ENCODE measurements around the gene TCTA.
A peak's percentile ranks its signal among the peaks of the same experiment; 100 is the strongest.
"Not testable (repeated sequence)": the region's sequence is repeated elsewhere in the genome, so short reads cannot be mapped to it uniquely, and the experiment has no call there.

Gene TCTA, protein sequence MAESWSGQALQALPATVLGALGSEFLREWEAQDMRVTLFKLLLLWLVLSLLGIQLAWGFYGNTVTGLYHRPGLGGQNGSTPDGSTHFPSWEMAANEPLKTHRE

DNA sequence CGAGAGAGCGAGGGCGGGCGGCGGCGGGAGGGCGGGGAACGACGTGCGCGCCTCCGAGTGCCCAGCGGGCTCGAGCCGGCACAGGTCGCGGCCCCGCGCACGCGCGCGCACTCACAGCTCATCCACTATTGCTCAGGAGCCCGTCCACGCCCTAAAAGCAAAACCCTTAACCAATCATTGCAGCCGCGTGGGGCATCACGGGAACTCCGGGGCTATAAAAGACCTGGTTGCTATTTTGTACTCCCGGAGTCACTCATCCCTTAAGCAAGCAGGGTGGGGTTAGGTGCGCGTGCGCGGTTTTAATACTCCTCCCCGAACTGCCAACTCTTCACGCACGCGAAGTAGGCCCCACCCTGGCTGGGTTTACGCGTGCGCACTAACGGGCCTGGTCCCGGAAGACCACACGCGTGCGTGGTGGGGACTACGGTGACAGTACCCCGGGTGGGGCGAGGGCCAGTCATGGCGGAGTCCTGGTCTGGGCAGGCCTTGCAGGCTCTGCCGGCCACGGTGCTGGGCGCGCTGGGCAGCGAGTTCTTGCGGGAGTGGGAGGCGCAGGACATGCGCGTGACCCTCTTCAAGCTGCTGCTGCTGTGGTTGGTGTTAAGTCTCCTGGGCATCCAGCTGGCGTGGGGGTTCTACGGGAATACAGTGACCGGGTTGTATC is at the start of gene TCTA, which contains the start of gene RHOA:
Gene TCTA, plus strand, starts transcription at position 456 of the 664 bp plus-strand sequence. Its CDS starts 4 bp downstream, at position 460.
Gene RHOA, minus strand, starts transcription at position 9 of the 664 bp plus-strand sequence. CDS start 36,387 bp downstream, outside the sequence.
- DNase-seq (ENCODE audit: low read depth) = peak; percentile 100

DNA sequence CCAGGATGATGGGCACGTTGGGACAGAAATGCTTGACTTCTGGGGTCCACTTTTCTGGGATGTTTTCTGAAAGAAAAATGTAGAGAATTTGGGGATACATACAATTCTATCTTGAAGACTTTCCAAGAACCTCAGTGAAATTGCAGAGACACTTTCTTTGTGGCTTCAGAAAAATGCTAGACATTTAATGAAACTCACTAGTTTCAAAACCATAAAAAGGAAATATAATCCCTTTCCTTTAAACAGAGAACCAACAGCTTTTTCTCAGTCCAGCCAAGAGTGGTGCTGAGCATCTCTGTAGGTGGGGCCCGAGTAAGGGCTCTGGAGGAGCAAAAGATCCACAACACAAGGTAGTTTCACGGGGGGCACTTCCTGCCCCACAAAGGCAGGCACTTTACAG is 49.7 kb upstream of the TCTA start:
- no peak for DNase-seq (ENCODE audit: low read depth)

DNA sequence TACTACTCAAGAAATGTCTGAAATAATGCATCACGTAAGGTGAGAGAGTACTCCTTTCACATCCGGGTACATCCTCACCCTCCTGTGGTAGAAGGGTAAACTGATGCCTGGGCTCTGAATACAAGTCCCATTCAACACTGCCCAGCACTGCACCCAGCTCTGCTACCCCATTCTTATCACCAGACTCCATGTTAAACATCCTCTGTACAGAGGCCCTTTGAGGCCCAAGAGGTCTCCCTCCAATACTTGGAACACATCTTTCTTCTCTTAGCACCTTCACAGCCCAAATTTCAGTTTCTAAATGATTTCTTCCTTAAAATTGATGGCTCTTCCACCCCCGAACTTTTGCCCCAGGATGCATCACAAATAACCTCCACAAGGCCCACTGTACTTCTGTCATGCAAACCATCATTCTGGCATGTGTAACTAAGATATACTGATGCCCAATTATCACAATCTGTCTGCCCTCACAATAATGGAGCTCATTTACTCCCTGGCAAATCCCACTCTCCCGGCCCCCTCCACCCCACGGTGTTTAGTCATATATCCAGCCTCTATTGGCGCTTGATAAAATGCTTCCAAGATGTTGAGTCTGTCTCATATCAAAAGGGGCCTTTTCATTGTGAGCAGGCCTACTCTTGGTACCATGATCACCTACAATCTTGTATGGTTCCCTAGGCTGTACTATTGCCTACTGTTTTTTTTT is 41.5 kb upstream of the TCTA start:
- no peak for DNase-seq (ENCODE audit: low read depth)

DNA sequence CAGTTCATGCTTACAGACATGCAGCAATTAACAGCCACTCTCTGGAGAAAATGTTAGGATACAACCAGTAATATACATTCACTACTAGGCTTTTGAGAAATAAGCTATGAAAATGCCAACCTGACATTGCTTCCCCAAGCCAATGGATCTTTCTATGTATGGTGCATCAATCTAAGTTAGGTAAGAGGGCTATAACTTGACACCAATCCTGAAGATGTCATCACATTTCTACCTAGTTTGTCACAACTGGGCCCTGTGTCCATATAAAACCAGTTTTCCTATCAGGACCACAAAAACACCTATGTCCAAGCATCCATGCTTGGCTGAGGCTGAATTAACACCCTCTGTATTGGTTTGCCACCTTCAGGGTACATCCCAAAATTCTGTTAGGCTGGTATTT is 40.3 kb upstream of the TCTA start:
- no peak for DNase-seq (ENCODE audit: low read depth)

DNA sequence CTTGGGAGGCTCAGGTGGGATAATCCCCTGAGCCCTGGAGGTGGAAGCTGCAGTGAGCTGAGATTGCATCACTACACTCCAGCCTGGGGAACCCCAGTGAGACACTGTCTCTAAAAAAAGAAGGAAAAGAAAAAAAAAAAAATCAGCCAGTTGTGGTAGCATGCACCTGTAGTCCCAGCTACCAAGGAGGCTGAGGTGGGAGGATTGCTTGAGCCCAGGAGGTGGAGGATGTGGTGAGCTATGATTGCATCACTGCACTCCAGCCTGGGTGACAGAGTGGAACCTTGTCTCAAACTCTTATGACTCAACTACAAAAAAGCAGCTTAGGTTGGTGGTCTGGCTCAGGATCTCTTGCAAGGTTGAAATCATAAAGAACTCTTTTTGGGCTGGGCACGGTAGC is 34.7 kb upstream of the TCTA start:
- no peak for DNase-seq (ENCODE audit: low read depth)

DNA sequence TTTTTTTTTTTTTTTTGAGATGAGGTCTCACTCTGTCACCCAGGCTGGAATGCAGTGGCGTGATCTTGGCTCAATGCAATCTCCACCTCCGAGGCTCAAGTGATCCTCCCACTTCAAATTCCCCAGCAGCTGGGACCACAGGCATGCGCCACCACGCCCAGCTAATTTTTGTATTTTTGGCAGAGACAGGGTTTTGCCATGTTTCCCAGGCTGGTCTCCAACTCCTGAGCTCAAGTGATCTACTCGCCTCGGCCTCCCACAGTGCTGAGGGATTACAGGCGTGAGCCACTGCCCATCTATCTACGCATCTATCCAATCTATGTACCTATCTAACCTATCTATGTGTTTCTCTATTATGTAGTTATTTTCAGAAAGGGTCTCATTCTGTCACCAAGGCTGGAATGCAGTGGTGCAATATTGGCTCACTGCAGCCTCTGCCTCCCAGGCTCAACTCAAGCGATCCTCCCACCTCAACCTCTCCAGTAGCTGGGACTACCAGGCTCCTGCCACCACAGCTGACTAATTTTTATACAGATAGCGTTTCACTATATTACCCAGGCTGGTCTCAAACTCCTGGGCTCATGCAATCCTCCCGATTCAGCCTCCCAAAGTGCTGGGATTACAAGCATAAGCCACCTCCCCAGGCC is 33.9 kb upstream of the TCTA start:
- DNase-seq (ENCODE audit: low read depth) = peak; percentile 73

DNA sequence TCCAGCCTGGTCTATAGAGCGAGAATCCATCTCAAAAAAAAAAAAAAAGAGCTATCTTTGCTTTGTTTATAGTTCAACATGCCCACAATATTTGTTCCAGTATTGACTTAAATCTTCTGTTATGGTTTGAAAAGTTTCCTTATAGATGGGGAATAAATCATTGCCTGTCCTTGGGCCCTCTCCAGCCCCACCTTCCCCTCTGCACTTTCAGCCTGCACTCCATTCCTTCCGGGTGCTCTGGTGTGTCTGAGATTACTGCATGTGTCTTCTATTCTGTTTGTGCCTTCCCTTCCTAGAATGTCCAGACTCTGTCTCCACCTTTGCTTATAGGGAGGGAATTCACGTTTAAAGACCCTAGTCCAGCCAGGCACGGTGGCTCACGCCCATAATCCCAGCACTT is 28.8 kb upstream of the TCTA start:
- DNase-seq (ENCODE audit: low read depth) = no peak

DNA sequence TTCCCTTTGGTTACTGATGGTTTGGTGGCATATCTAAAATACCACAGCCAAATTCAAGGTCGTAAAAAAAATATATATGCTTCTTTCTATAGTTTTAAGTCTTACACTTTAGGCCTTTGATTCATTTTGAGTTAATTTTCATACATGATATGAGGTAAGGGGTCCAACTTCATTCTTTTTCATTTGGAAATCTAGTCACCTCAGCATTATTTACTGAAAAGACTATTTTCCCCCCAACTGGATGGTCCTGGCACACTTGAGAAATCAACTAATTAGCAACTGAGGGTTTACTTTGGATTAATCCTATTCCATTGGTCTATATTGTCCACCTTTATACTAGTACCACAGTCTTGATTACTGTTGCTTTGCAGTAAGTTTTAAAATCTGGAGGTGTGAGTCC is 26.6 kb upstream of the TCTA start:
- DNase-seq (ENCODE audit: low read depth) = no peak

DNA sequence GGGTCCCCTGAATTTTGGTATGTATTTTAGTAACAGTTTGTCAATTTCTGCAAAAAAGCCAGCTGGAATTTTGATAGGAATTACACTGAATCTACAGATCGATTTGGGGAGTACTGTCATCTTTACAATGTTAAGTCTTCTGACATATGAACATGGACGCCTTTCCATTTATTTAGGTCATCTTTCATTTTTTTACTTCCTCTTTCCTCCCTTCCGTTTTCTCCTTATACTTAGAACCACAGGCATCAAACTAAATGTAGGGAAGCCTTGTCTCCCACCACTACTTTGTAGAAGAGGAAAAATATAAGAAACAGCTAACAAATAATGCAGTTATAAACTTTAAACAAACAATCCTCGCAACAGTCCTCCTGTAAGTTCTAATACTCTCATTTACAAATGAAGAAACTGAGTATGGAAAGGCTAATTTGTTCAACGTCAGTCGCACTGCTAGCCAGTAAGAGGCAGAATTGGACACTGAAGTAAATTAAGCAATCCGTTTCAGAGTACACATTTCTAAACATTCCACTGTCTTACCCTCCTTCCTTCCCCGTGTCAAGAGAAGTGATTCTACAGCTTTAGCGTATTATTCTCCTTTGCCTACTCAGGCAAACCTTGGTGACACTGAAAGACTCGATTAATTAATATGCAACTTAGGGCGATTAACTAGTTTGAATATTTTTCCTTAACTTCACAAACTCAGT is 26.0 kb upstream of the TCTA start:
- no peak for DNase-seq (ENCODE audit: low read depth)

DNA sequence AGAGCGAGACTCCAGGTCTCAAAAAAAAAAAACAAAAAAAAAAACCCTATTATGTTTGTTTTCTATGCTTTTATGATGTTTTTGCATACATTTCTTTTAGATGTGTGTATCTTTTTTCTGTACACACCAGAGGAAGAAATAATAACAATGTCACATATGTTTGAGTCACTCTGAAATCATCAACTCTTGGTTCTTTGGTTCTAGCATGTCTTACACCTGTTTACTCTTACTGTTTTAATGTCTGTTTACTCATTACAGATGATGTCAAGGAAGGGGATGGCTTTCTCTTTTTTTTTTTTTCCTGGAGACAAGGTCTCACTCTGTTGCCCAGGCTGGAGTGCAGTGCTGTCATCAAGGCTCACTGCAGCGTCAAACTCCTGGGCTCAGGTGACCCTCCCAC is 24.5 kb upstream of the TCTA start:
- no peak for DNase-seq (ENCODE audit: low read depth)

DNA sequence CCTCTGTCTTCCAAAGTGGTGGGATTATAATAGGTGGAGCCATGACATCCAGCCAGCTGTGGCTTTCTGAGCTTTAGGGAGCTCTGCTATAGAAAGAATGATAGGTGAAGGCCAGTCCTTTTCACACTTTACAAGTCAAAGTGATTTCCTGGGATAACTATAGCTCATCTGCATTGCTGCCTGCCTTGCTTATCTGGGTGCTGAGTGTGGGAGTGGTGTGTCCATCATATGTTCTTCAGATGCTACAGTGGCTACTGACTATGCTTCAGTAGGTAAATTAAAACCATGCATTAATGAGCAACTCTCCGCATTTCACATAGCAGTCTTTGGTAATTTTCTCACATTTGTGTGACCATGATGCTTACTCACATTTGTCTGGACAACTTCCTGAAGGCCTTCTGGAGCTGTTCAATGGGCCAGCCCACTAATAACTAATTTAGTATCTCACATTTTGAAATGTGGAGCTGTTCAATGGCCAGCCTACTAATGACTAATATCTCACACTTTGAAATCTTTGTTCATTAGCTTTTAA is 23.9 kb upstream of the TCTA start:
- DNase-seq (ENCODE audit: low read depth) = no peak

DNA sequence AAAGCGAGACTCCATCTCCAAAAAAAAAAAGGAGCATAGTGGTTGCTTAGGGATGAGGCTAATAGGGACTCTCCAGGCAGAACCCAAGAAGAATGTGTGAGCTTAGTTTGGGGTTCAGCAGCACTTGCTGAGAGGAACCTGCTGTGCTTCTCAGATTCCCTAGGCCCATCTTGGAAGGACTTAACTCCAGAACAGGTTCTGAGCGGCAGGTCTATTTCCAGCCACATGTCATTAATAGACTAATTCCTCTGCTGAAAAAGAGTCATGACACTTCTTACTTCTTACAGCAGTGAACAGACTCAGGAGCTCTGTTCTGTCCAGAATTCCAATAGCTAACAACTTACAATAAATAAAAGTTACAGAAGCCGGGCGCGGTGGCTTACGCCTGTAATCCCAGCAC is 22.9 kb upstream of the TCTA start:
- DNase-seq (ENCODE audit: low read depth) = no peak

DNA sequence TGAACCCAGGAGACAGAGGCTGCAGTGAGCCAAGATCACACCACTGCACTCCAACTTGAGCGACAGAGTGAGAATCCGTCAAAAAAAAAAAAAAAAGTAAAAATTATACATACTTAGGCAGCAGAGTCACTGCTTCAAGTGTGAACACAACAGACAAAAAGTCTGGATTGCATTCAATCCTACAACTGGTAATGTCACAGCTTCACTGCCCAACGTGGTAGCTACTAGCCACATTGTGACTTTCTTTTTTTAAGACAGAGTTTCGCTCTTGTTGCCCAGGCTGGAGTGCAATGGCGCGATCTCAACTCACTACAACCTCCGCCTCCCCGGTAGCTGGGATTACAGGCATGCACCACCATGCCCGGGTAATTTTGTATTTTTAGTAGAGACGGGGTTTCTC is 20.9 kb upstream of the TCTA start:
- not testable (repeated sequence) for DNase-seq (ENCODE audit: low read depth)

DNA sequence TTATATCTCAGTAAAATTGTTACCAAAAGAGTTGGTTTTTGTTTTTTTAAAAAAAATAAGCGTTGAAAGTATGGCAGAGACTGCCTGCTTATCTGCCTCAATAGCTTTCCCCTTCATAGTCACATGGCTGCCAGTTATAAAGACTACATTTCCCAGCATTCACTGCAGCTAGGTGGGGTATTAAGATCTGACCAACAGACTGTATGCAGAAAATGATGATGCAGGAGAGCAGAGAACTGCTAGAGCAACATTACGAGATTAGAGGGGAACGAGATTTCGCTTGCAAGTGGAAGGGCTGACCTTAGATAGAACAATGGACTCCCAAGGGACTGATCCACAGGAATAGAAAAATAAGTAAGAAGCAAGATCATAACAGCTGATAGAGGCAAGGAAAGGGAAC is 14.8 kb upstream of the TCTA start:
- DNase-seq (ENCODE audit: low read depth) = no peak

DNA sequence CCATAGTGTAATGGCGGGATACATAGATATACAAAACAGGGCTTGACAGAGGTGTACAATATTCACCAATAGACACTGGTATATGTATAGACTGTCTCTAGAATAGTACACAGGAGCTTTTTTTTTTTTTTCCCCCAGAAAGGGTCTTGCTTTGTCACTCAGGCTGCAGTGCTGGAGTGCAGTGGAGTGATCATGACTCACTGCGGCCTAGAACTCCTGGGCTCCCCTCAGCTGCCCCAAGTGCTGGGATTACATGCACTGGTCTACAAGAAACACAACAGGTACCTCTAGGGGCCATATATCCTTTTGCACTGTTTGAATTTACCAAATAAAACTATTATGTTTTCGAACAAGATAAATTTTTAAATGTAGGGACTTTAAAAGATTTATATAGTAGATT is 12.8 kb upstream of the TCTA start:
- no peak for DNase-seq (ENCODE audit: low read depth)

DNA sequence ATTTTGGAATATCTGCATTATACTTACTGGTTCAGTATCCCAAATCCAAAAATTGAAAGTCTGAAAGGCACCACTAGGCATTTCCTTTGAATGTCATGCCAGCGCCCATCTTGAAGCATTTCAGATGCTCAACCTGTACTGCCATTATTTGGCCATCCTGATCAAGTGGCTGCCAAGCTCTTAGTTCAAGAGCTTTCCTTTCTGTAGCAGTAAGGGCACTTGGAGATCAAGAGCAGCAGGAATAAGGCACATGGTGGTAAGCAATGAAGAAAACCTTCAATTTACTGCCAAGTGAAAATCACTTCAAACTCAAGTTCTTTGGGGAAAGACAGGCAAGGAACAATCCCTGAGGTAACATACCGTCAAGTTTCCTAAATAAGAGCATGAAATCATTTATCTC is 10.5 kb upstream of the TCTA start:
- no peak for DNase-seq (ENCODE audit: low read depth)

DNA sequence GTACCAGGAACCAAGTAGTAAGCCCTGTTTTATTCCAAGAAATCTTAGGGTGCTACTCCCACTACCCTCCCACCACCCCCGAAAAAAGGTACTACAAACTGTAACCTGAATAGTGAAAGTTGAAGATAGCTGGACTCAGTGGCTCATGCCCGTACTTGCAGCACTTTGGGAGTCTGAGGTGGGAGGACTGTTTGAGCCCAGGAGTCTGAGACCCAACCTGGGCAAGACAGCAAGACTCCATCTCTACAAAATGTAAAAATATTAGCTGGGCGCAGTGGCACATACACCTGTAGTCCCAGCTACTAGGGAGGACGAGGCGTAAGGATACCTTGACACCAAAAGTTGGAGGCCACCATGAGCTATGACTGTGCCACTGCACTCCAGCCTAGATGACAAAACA is 8.3 kb upstream of the TCTA start:
- DNase-seq (ENCODE audit: low read depth) = no peak

DNA sequence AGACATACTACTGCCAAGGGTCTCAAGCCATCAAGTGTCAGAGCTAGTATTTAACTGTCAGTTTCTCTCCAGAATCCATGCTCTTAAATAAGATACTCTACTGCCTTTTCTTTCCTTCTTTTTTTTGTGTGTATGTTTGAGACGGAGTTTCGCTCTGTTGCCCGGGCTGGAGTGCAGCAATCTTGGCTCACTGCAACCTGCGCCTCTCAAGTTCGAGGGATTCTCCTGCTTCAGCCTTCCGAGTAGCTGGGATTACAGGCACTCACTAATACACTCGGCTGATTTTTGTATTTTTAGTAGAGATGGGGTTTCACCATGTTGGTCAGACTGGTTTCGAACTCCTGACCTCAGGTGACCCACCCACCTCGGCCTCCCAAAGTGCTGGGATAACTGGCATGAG is 6.7 kb upstream of the TCTA start:
- DNase-seq (ENCODE audit: low read depth) = not testable (repeated sequence)

DNA sequence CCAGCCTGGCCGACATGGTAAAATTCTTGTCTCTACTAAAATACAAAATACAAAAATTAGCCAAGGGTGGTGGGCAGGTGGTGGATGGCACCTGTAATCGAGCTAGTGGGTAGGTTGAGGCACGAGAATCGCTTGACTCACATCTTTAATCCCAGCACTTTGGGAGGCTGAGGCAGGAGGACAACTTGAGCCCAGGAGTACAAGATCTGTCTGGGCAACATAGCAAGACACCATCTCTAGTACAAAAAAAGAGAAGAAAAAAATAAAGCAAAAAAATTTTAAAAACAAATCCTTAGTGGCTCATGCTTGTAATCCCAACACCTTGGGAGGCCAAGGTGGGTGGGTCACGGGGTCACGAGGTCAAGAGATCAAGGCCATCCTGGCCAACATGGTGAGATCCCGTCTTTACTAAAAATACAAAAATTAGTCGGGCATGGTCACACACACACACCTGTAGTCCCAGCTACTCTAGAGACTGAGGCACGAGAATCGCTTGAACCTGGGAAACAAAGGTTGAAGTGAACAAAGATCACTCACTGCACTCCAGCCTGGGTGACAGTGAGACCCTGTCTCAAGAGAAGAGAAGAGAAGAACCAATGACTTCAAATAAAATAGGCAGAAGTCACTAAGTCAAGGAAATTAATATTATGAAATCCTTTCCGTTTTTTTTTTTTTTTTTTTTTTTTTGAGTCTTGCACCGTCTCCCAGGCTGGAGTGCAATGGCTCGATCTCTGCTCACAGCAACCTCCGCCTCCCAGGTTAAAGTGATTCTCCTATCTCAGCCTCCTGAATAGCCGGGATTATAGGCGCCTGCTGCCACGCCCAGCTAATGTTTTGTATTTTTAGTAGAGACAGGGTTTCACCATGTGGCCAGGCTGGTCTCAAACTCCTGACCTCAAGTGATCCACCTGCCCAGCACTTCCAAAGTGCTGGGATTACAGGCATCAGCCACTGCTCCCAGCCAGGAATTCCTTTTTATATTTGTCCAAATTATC is 5.4 kb upstream of the TCTA start:
- no peak for DNase-seq (ENCODE audit: low read depth)

DNA sequence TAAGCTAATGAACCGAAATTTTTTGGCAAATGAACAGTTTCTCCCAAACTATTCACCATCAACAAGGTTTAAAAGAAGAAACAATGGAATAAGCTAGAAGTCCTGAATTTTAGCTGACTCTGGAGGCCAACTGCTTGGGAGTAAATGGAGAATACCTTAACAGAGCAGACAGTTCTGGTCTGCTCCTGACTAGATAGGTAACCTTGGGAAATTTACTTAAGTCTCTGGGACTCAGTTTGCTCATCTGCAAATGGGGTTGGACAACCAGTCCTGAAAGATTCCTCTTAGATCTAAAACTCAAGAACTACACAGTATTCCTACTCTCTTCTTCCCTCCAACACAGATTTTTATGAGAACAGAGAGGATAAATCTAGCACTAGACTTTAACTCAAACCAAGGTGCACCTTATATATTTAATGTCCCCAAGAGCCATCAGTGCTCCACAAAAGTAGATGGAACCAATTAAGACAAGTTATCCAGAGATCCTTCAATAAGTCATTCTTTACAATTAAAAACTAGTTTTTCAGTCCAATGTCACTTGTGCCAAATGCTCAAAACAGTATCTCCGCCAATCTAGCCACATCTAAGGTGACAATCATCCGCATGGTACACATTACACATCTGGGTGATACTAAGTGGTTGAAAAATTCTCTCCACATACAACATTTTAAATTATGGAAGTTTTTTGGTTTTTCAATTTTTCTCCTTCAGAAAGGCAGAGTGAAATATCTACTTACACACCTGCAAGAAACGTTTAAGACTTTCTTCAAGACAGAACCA is 2.0 kb upstream of the TCTA start:
- DNase-seq (ENCODE audit: low read depth) = no peak
